HG02970 (cell line): ENCODE results near the gene OR2AG1.
"Not testable (repeated sequence)": the region's sequence is repeated elsewhere in the genome, so short reads cannot be mapped to it uniquely, and the experiment has no call there.

ENCODE experiments used
- ATAC-seq: cut with Tn5 transposase; IDR thresholded peaks from one replicate; pipeline ENCODE4 v1.9.1; 2021; ENCODE audit warnings: mild to moderate bottlenecking, moderate library complexity, moderate number of reproducible peaks; ENCODE audit not compliant: unreplicated experiment, low FRiP score

Gene OR2AG1

DNA sequence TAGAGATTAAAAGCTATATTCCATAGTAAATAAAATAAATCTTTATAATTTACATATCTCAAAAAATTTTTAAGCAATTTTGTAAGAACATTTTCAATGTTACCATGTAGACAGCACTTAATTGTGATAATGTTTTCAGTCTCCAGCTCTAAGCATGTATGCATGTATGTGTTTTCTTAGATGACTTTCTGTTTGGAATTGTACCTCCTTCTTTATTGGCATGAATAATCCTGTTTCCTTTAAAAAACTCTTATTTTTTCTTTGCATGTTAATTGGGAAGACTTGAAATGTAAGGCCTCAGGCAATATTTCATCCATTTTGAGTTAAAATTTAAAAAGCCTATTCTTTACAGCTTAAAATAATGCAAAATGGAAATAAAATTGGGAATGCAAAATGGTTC lies 2.0 kb upstream of the OR2AG1 start:
- ATAC-seq, result no peak

DNA sequence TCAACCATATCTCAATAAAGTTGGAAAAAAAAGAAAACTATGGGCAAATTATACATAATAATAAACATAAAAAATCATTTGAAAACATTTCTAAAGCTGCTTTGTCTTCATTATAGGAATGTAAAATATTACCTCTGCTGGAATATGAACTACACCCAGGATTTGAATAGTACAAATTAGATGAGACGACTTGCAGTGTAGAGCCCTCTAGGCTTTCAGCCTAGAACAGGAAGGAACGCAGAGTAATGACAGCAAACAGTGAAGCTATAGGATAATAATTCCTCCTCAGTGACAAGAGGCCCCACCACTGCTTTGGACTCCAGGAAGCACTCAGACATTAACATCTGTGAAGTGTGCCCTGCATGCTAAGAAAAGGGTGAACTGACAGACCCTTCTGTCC lies 7.7 kb downstream of the OR2AG1 start:
- no peak for ATAC-seq

DNA sequence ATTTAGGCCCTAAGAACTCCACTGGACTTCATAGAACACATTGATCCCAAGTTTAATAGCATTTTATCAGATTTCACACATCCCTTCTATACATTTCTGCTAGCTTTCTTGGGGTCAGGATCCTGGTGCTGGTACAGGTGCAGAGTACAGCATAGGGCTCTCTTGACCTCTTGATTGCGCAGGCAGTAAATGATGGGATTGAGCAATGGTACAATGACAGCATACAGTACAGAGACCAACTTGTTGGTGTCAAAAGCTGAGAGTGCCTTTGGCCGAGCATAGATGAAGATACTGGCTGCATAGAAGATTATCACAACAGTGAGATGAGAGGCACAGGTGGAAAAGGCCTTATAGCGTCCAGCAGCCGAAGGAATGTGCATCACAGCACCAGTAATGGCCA lies 11.8 kb downstream of the OR2AG1 start:
- ATAC-seq, result no peak

DNA sequence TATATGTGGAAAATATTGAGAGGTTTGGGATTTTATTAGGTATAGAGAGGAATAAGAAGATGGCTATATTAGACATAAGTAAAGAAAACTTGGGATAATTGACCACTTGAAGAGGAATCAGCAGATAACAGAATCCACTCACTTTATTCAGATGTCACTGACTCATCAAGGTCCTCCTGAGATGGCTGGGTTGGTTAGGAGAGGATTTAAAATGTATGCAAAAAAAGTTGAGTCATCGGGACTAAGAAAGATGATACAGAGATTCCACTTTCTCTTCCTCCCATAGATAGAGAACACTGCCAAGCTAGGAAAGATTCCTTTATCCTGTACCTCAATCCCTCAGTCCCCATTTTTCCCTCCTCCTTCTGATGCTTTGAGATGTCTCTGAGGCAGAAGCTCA lies 16.6 kb downstream of the OR2AG1 start, which contains the start of gene OR6A2:
Gene OR6A2, minus strand, starts transcription at position 288 of the 400 bp plus-strand sequence. CDS start 3,981 bp downstream, outside the sequence.
- ATAC-seq, result no peak

DNA sequence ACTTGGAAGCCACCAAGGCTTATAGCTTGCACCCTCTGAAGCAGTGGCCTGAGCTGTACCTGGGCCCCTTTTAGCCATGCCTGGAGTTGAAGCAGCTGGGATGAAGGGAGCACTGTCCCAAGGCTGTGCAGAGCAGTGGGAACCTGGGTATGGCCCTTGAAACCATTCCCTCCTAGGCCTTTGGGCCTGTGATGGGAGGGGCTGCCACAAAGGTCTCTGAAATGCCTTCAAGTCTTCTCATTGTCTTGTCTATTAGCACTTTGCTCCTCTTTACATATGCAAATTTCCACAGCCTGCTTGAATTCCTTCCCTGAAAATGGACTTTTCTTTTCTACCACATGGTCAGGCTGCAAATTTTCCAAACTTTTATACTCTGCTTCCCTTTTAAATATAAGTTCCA lies 18.3 kb downstream of the OR2AG1 start:
- ATAC-seq, result not testable (repeated sequence)

DNA sequence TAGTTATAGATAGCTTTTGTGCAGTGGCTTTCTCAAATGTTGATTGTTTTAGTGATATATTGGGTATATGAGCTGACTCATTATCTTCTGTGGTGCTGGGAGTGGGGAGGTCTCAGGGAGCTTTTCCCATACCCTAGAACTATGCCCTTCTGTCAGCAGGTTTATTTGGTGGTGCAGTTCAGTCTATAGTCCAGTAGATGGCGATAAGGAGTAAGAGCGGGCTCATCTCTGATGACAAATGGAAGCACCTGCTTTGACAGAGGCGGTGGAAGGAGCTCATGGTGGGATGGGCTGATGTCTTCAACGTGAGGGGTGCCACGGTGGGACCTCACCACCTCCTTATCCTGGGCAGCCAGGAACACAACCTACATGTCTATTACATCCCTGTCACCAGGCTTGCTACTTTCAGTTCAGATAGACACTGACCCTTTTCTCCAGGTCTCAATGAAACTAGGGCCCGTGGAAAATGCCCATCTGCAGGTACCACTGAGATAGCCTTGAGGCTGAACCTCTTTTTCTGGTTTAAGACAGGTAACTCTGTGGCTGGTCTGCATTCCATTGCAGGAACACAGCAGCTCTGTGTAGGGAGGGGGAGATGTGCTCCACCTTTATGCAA lies 29.7 kb downstream of the OR2AG1 start:
- peak; percentile 83 for ATAC-seq

DNA sequence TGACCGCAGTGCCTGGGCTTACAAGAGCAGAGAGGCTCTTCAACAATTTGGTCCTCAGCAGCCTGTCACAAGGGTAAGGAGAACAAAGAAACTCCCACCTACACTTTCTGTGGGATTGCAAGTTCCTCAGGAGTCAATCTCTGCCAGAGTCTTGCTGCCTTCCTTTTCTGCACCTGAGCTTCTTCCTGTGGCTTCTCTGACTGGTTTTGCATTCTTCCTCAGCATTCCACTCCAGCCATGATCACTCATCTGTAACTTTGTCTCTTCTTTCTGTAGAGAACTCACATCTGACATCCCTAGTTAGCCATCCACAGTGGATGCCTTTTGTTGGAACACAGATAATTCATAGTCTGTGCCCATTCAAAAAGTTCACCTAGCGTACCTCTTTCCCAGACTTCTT lies 30.8 kb downstream of the OR2AG1 start:
- ATAC-seq, result no peak

DNA sequence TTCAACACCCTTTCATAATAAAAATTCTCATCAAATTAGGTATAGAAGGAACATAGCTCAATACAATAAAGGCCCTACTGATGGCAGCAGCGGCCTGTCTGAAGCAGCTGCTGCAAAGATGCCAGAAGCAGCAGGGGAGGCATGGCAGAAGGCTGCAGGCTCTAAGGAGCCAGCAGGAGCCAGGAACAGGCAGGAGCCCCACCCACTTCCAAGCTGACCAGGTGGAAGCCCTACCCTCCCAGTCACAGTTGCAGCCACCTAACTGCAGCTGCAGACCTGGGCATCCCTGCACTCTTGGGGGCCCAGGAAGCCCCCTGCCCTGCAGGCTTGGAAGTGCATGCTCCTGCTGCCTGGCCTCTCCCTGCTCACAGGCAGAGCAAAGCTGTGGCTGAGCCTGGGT lies 34.9 kb downstream of the OR2AG1 start:
- ATAC-seq, result no peak

DNA sequence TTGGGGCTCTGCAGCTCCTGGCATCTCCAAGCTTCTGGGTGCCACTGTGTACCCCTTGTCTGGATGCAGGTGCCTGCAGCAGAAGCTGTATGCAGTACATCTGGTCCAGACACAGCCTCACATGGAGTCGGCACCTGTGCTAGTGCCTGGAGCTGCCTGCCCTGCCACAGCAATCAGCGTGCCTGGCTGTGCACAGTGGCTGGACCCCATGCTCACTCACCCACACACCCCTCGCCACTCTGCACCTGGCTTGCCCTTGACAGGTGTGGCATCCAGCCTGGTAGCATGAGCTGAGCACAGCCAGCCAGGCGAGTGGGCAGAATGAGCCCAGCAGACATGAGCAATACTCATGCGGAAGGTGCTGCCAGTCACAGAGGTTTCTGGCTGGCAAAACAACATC lies 36.1 kb downstream of the OR2AG1 start:
- no peak for ATAC-seq

DNA sequence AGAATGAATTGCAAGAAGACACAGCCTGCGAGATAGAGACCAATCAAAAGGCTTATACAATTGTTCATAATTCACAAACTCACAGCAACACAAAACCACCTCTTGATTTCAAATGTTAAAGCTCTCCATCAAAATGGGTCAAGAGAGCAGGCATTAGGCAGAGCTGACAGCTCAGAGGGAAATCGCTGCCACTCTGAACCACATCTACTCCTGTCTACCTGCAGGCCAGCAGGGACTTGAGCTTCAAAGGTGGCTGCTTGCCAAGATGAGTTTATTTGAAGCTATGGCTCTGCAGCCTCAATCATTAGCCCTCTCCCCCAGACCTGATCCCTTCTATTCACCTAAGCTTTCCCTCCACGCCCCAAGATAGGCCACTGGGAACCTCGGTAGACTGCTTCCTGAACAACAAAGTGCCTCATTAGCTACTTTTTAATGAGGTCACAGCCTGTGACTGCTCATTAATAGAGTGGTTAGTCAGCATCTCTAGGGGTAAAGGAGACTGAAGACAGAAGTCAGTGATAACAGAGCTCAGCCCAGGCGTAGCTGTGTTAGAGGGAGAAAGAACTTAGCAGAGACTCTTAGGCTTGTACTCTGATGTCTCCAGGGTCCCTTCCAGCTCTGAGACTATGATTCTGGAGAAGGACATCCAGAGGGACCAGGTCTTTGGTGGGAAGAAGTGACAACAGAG lies 41.5 kb downstream of the OR2AG1 start:
- ATAC-seq, result no peak

DNA sequence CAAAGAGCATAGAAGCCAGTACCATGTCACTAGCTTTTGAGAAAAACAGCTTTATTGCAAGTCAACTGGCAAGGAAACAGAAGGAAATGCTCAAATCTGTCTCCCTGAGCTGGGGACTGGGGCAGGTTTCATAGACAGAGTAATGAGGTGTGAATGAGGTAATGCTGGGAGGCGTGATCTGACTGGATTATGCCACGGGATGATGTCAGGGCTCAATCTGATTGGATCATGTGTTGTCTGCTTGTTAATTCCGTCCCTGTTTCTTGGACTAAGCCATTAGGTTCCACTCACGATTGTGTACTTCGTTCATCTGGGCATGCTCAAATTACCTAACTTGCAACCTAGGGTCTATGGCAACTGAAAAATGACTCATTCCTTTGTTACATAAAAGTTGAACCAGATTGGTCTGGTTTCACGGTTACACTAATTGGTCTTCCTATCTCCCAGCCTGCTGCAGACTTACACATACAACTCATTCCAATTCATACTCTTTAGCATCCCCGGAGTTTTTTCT lies 42.5 kb downstream of the OR2AG1 start:
- no peak for ATAC-seq

DNA sequence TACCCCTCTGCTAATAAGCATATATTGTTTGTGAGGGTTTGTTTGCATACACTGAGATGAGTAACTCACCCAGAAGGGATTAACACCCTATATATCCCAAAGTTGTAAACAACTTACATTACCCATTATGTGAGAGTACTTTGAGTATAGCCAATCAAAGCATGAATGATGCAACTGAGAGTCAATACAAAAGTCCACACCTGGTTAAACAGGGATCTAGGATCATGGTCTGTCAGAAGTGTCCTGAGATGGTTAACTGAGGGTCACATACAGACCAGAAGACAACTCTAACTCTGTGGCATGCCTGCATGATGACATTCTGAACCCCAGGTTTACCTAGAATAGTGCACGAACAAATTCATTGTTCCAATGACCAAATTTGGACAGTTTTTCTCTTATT lies 45.3 kb downstream of the OR2AG1 start:
- no peak for ATAC-seq

DNA sequence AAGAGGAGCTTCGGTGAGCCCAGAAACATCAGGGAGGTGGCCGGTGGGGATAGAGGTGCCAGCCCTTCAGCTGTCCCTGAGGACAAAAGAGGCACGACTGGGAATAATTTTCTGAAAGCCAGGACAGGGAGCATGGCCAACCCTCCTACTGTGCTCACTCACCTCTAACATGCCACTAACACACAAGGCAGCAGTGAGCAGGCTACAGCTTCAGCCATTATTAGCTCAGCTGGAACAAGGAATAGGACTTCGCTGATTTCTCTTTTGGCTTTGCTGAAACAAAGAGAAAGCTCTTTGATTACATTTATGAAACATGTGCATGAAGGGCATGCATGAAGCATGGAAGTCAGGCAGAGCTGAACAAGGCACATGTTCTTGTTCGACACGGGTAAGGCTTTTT lies 50.5 kb downstream of the OR2AG1 start:
- no peak for ATAC-seq

DNA sequence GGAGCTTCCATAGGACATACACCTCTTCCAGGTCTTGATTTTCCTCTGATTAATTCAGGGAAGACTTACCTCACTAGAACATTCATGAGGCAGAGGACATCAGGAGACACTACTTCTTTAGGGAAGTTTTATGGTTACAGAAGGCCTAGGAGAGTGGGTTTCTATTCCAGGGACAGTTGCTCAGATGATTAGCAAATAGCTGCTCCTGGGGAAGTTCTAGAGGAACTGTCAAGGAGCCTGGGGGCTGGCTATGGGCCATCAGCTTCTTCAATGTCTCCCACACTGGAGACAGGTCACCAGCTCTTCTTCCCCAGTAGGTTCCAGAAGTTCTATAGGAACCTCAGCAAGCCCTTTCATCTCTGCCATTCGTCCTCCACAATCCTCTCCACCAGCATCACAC lies 51.2 kb downstream of the OR2AG1 start:
- ATAC-seq, result no peak
